Measurements from ENCODE around the gene MAGEA2. TPM values are rescaled to one million over a fixed set of nuclear protein-coding genes. Genes with fewer than 3 reads are reported as not detected.

Gene MAGEA2
- total and polyA plus RNA-seq, 9 of the 15 experiments (the other 6 are each of a cell fraction or from before 2014, with no cell fraction given): 18.6 to 48.5 (median 37.1) TPM

DNA sequence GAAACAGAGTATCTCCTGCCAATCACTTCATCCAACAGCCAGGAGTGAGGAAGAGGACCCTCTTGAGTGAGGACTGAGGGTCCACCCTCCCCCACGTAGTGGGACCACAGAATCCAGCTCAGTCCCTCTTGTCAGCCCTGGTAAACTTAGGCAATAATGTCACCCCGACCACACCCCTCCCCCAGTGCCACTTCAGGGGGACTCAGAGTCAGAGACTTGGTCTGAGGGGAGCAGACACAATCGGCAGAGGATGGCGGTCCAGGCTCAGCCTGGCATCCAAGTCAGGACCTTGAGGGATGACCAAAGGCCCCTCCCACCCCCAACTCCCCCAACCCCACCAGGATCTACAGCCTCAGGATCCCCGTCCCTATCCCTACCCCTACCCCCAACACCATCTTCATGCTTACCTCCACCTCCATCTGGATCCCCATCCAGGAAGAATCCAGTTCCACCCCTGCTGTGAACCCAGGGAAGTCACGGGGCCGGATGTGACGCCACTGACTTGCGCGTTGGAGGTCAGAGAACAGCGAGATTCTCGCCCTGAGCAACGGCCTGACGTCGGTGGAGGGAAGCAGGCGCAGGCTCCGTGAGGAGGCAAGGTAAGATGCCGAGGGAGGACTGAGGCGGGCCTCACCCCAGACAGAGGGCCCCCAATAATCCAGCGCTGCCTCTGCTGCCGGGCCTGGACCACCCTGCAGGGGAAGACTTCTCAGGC lies 20.2 kb downstream of the MAGEA2 start, which contains the start of the genes CSAG1 and MAGEA12 (continued):
- TF ChIP-seq, protein P1, sequence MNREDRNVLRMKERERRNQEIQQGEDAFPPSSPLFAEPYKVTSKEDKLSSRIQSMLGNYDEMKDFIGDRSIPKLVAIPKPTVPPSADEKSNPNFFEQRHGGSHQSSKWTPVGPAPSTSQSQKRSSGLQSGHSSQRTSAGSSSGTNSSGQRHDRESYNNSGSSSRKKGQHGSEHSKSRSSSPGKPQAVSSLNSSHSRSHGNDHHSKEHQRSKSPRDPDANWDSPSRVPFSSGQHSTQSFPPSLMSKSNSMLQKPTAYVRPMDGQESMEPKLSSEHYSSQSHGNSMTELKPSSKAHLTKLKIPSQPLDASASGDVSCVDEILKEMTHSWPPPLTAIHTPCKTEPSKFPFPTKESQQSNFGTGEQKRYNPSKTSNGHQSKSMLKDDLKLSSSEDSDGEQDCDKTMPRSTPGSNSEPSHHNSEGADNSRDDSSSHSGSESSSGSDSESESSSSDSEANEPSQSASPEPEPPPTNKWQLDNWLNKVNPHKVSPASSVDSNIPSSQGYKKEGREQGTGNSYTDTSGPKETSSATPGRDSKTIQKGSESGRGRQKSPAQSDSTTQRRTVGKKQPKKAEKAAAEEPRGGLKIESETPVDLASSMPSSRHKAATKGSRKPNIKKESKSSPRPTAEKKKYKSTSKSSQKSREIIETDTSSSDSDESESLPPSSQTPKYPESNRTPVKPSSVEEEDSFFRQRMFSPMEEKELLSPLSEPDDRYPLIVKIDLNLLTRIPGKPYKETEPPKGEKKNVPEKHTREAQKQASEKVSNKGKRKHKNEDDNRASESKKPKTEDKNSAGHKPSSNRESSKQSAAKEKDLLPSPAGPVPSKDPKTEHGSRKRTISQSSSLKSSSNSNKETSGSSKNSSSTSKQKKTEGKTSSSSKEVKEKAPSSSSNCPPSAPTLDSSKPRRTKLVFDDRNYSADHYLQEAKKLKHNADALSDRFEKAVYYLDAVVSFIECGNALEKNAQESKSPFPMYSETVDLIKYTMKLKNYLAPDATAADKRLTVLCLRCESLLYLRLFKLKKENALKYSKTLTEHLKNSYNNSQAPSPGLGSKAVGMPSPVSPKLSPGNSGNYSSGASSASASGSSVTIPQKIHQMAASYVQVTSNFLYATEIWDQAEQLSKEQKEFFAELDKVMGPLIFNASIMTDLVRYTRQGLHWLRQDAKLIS (CRISPR knock-in tag; IDR thresholded peaks at IDR 0.05): no peak
- TF ChIP-seq, protein P2, sequence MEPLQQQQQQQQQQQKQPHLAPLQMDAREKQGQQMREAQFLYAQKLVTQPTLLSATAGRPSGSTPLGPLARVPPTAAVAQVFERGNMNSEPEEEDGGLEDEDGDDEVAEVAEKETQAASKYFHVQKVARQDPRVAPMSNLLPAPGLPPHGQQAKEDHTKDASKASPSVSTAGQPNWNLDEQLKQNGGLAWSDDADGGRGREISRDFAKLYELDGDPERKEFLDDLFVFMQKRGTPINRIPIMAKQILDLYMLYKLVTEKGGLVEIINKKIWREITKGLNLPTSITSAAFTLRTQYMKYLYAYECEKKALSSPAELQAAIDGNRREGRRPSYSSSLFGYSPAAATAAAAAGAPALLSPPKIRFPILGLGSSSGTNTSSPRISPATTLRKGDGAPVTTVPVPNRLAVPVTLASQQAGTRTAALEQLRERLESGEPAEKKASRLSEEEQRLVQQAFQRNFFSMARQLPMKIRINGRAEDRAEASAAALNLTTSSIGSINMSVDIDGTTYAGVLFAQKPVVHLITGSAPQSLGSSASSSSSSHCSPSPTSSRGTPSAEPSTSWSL (CRISPR knock-in tag; IDR thresholded peaks at IDR 0.05; ENCODE audit: borderline replicate concordance): no peak
- TF ChIP-seq TOE1 (IDR thresholded peaks at IDR 0.05; ENCODE audit: borderline replicate concordance) (peak; percentile 37; the same call in 1 of the 2 replicates), TOE1 (CRISPR knock-in tag; IDR thresholded peaks at IDR 0.05; ENCODE audit: borderline replicate concordance, low read depth) (no peak), EZH2 (IDR thresholded peaks at IDR 0.05; ENCODE audit: borderline replicate concordance, low read depth, low read length) (no peak), CXXC5 (CRISPR knock-in tag; IDR thresholded peaks at IDR 0.05) (peak; percentile 25; the same call in 1 of the 2 replicates)
- TF ChIP-seq, protein P3, sequence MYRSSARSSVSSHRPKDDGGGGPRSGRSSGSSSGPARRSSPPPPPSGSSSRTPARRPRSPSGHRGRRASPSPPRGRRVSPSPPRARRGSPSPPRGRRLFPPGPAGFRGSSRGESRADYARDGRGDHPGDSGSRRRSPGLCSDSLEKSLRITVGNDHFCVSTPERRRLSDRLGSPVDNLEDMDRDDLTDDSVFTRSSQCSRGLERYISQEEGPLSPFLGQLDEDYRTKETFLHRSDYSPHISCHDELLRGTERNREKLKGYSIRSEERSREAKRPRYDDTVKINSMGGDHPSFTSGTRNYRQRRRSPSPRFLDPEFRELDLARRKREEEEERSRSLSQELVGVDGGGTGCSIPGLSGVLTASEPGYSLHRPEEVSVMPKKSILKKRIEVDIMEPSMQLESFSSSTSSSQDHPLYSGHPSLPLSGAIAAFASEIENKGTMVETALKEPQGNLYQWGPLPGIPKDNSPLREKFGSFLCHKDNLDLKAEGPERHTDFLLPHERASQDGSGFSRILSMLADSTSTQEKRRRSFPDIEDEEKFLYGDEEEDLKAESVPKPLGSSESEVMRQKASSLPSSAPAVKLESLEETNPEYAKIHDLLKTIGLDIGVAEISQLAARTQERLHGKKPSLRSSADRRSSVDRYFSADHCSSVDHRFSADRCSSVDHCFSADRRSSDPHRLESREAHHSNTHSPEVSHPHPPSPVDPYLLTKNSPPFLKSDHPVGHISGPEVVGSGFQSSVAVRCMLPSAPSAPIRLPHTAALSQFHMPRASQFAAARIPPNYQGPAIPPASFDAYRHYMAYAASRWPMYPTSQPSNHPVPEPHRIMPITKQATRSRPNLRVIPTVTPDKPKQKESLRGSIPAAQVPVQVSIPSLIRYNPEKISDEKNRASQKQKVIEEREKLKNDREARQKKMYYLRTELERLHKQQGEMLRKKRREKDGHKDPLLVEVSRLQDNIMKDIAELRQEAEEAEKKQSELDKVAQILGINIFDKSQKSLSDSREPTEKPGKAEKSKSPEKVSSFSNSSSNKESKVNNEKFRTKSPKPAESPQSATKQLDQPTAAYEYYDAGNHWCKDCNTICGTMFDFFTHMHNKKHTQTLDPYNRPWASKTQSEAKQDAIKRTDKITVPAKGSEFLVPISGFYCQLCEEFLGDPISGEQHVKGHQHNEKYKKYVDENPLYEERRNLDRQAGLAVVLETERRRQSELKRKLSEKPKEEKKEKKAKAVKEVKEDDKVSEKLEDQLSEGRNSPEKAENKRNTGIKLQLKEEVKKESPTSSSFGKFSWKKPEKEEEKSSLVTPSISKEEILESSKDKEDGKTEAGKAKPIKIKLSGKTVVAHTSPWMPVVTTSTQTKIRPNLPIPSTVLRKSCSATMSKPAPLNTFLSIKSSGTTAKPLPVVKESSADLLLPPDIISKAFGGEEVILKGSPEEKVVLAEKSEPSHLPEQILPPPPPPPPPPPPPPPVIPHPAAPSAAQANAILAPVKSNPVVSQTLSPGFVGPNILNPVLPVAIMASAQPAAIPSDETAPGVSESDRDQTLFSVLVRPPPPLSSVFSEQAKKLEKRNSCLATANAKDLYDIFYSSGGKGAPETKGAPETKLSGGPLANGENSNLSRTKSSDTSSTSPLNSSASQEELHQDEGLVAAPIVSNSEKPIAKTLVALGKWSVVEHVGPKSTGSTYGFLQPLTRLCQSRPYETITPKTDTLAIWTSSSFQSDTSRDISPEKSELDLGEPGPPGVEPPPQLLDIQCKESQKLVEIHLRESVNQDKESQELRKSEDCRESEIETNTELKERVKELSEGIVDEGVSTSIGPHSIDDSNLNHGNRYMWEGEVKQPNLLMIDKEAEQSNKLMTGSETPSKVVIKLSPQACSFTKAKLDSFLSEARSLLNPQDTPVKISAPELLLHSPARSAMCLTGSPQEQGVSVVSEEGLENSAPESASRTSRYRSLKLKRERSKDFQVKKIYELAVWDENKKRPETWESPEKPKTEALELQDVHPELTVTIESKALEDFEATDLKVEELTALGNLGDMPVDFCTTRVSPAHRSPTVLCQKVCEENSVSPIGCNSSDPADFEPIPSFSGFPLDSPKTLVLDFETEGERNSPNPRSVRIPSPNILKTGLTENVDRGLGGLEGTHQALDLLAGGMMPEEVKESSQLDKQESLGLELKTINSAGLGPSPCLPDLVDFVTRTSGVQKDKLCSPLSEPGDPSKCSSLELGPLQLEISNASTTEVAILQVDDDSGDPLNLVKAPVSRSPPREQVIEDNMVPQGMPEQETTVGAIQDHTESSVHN (IDR thresholded peaks at IDR 0.05; ENCODE audit: borderline replicate concordance in 1 of 2, low read depth in 1 of 2): no peak
- TF ChIP-seq, protein P4, sequence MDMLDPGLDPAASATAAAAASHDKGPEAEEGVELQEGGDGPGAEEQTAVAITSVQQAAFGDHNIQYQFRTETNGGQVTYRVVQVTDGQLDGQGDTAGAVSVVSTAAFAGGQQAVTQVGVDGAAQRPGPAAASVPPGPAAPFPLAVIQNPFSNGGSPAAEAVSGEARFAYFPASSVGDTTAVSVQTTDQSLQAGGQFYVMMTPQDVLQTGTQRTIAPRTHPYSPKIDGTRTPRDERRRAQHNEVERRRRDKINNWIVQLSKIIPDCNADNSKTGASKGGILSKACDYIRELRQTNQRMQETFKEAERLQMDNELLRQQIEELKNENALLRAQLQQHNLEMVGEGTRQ (CRISPR knock-in tag; IDR thresholded peaks at IDR 0.05): peak; percentile 82
